Peyer's patch (tissue), 4 donors: ENCODE results near the gene INAFM2. TPM values are rescaled to one million over a fixed set of nuclear protein-coding genes. Genes with fewer than 3 reads are reported as not detected.

ENCODE experiments used
- DNase-seq, 3 donors: peaks; one replicate each; pipeline ENCODE4 v3.0.0-alpha.2; 2017 to 2019
- H3K27ac ChIP-seq, 4 donors: fragments of 200-600 bp; sonication (generic); one replicate each; pipeline ENCODE4 v1.5.1; 2016 to 2019
- H3K27me3 ChIP-seq, 2 donors: fragments of 200-600 bp; sonication (generic); one replicate each; pipeline ENCODE4 v1.5.1; 2019
- H3K36me3 ChIP-seq, 3 donors: fragments of 200-600 bp; sonication (generic); one replicate each; pipeline ENCODE4 v1.5.1; 2016 to 2019
- H3K4me1 ChIP-seq, 4 donors: fragments of 200-600 bp; sonication (generic); one replicate each; pipeline ENCODE4 v1.5.1; 2016 to 2019
- H3K4me3 ChIP-seq, 4 donors: fragments of 200-600 bp; sonication (generic); 1 replicate in 3 of 4; 2 replicates in 1 of 4; pipeline ENCODE4 v1.5.1; 2016 to 2019; ENCODE audit warnings: mild to moderate bottlenecking in 1 of 4
- H3K9me3 ChIP-seq, 4 donors: fragments of 200-600 bp; sonication (generic); one replicate each; pipeline ENCODE4 v1.5.1; 2016 to 2019; ENCODE audit warnings: mild to moderate bottlenecking in 1 of 4
- POLR2A ChIP-seq, 2 donors: fragments of 450-650 bp; IDR thresholded peaks; one replicate each; pipeline ENCODE4 v1.5.1; 2017; ENCODE audit warnings: antibody characterized with exemption in 2 of 2, mild to moderate bottlenecking in 2 of 2, moderate library complexity in 2 of 2
- total RNA-seq, 4 donors: library from RNA; depleted of rRNA; stranded (reverse); fragments of >200 nt; gene quantifications; one replicate each; pipeline ENCODE4 v1.1.0, GENCODE V29; 2016
- TF ChIP-seq, protein P1 (sequence below), 6 experiments: fragments of 450-650 bp in 4 of 6; fragments of 200-600 bp in 2 of 6; sonication (generic) in 1 of 6; IDR thresholded peaks; one replicate each; pipeline ENCODE4 v1.5.1; 2017 to 2019; ENCODE audit warnings: antibody characterized with exemption in 6 of 6, mild to moderate bottlenecking in 3 of 6, moderate library complexity in 1 of 6

INAFM2 gene
- total RNA-seq, 4 donors from 2014 or later = 6.2 to 10.7 (median 8.9) TPM

GRCh38 chr15:40281801-40282146 is 41.7 kb upstream of the INAFM2 start:
- TF ChIP-seq, protein P1, sequence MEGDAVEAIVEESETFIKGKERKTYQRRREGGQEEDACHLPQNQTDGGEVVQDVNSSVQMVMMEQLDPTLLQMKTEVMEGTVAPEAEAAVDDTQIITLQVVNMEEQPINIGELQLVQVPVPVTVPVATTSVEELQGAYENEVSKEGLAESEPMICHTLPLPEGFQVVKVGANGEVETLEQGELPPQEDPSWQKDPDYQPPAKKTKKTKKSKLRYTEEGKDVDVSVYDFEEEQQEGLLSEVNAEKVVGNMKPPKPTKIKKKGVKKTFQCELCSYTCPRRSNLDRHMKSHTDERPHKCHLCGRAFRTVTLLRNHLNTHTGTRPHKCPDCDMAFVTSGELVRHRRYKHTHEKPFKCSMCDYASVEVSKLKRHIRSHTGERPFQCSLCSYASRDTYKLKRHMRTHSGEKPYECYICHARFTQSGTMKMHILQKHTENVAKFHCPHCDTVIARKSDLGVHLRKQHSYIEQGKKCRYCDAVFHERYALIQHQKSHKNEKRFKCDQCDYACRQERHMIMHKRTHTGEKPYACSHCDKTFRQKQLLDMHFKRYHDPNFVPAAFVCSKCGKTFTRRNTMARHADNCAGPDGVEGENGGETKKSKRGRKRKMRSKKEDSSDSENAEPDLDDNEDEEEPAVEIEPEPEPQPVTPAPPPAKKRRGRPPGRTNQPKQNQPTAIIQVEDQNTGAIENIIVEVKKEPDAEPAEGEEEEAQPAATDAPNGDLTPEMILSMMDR (IDR thresholded peaks at IDR 0.05) = no peak
- no peak for TF ChIP-seq POLR2A (IDR thresholded peaks at IDR 0.05)
- no peak for DNase-seq
- Histone ChIP-seq H3K27me3 (peaks cover 0 to 41% of the 10 kb centered on the region in 2 donors), H3K9me3 (no peaks in the 10 kb centered on the region), H3K36me3 (no peaks in the 10 kb centered on the region), H3K27ac (no peak overlapping the region), H3K4me1 (peaks cover 0 to 34% (median 15%) of the 10 kb centered on the region in 4 donors), H3K4me3 (peak overlapping the region; percentile 37 to 72 (median 54))

GRCh38 chr15:40282147-40282868 is 41.2 kb upstream of the INAFM2 start:
- TF ChIP-seq, protein P1 (IDR thresholded peaks at IDR 0.05) = peak in 4 of 6 experiments; percentile 35 to 57 (median 42)
- no peak for TF ChIP-seq POLR2A (IDR thresholded peaks at IDR 0.05)
- H3K27ac ChIP-seq = peak overlapping the region in 1 of 4 donors; percentile 46
- H3K9me3 ChIP-seq = no peaks in the 10 kb centered on the region
- H3K4me3 ChIP-seq = peak overlapping the region; percentile 37 to 72 (median 54)
- DNase-seq = peak; percentile 53 to 78 (median 78)
- H3K27me3 ChIP-seq = peaks cover 0 to 41% of the 10 kb centered on the region in 2 donors
- peaks cover 0 to 34% (median 15%) of the 10 kb centered on the region in 4 donors for H3K4me1 ChIP-seq
- H3K36me3 ChIP-seq = no peaks in the 10 kb centered on the region

- peaks cover 0 to 41% of the 10 kb centered on the region in 2 donors for H3K27me3 ChIP-seq
- DNase-seq = peak in 1 of 3 donors; percentile 36
- peaks cover 0 to 34% (median 15%) of the 10 kb centered on the region in 4 donors for H3K4me1 ChIP-seq
- H3K4me3 ChIP-seq = peak within 1 kb of the TSS; percentile 37 to 72 (median 54)
- H3K27ac ChIP-seq = peak within 1 kb of the TSS in 1 of 4 donors; percentile 46
- H3K36me3 ChIP-seq = no peaks in the 10 kb centered on the region
- no peaks in the 10 kb centered on the region for H3K9me3 ChIP-seq
- no peak for TF ChIP-seq POLR2A (IDR thresholded peaks at IDR 0.05)
These were observed 40.5 kb upstream of the INAFM2 start, which contains the start of gene ANKRD63 for GRCh38 chr15:40282869-40283614. ANKRD63 (minus strand) TSS chr15:40283064; CDS start chr15:40282586, 478 bp downstream.

GRCh38 chr15:40283615-40284300 is 39.7 kb upstream of the INAFM2 start:
- no peak overlapping the region for H3K4me3 ChIP-seq

DNA sequence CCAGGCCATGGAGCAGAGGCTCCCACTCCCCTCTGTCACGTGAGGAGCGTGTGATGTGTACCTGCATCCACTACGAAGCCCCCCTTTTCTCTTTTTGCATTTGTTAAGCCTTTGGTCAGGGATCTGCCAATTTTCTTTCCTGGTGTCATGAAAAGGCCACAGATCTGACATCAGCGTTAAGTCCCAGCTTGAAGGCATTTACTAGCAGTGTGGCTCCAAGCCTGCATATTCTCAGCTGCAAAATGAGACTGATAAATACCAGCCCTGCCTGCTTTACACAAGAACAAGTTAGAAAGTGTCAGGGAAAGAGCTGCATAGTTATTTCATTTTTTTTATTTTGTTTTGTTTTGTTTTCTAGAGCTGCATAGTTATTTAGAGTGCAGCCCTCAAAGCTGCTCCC is 38.3 kb upstream of the INAFM2 start:
- TF ChIP-seq POLR2A (IDR thresholded peaks at IDR 0.05) = no peak
- TF ChIP-seq, protein P1 (IDR thresholded peaks at IDR 0.05) = no peak
- H3K36me3 ChIP-seq = no peaks in the 10 kb centered on the region
- no peaks in the 10 kb centered on the region for H3K9me3 ChIP-seq
- no peak overlapping the region for H3K27ac ChIP-seq
- H3K27me3 ChIP-seq = peaks cover 0 to 34% of the 10 kb centered on the region in 2 donors
- peaks cover 0 to 25% (median 12%) of the 10 kb centered on the region in 4 donors for H3K4me1 ChIP-seq
- H3K4me3 ChIP-seq = no peak overlapping the region
- DNase-seq = no peak

More at GRCh38 chr15:40283615-40284300, 39.7 kb upstream of the INAFM2 start:
- no peaks in the 10 kb centered on the region for H3K36me3 ChIP-seq
- no peak overlapping the region for H3K27ac ChIP-seq
- H3K4me1 ChIP-seq = peaks cover 0 to 34% (median 15%) of the 10 kb centered on the region in 4 donors
- TF ChIP-seq, protein P1 (IDR thresholded peaks at IDR 0.05) = no peak
- TF ChIP-seq POLR2A (IDR thresholded peaks at IDR 0.05) = no peak
- no peaks in the 10 kb centered on the region for H3K9me3 ChIP-seq
- no peak for DNase-seq
- peaks cover 0 to 41% of the 10 kb centered on the region in 2 donors for H3K27me3 ChIP-seq
